H1 (cell line): ENCODE measurements around the gene KCNE1. TPM values are rescaled to one million over a fixed set of nuclear protein-coding genes. Genes with fewer than 3 reads are reported as not detected.

Experiments
- CTCF ChIA-PET: fragments of 300-600 bp; sonication (Branson Sonifier 250); formaldehyde crosslinking; loops from one replicate; lab custom pipeline; 2021; ENCODE audit not compliant: partially characterized antibody; lab: Charles Lee
- POLR2A ChIA-PET: fragments of 300-600 bp; sonication (Branson Sonifier 250); formaldehyde crosslinking; loops from one replicate; lab custom pipeline; 2021; ENCODE audit warnings: inconsistent platforms; ENCODE audit not compliant: partially characterized antibody; lab: Charles Lee
- DNase-seq, 2 experiments: peaks; one replicate each; pipeline versions ENCODE4 v3.0.0 to v3.0.0-alpha.2; 2010 to 2022; ENCODE audit warnings: low spot score in 2 of 2, low read depth in 1 of 2, mixed read lengths in 1 of 2
- FAIRE-seq: peaks from 2 replicates; lab custom pipeline; 2011; peaks lifted over from hg19 to GRCh38; lab: Jason Lieb, UNC
- H2AFZ ChIP-seq: 2 replicates; pipeline ENCODE4 v1.8.1; 2012; ENCODE audit warnings: low read length, inconsistent platforms
- H2AK5ac ChIP-seq: 2 replicates; pipeline ENCODE4 v1.6.1; 2013; ENCODE audit warnings: low read depth, low read length
- H2BK120ac ChIP-seq: replicated peaks from 2 replicates; pipeline ENCODE3; 2013; ENCODE audit warnings: low read depth, low read length, inconsistent platforms
- H2BK12ac ChIP-seq: 2 replicates; pipeline ENCODE4 v1.6.1; 2013; ENCODE audit warnings: low read depth, low read length
- H2BK15ac ChIP-seq: 2 replicates; pipeline ENCODE4 v1.6.1; 2013; ENCODE audit warnings: low read length
- H2BK20ac ChIP-seq: 2 replicates; pipeline ENCODE4 v1.6.1; 2013; ENCODE audit warnings: low read length
- H2BK5ac ChIP-seq: 2 replicates; pipeline ENCODE4 v1.6.1; 2013; ENCODE audit warnings: low read depth, low read length
- H3K14ac ChIP-seq: 2 replicates; pipeline ENCODE4 v1.6.1; 2013; ENCODE audit warnings: inconsistent platforms; ENCODE audit not compliant: insufficient read length
- H3K18ac ChIP-seq: 2 replicates; pipeline ENCODE4 v1.6.1; 2013; ENCODE audit warnings: low read length; ENCODE audit errors: extremely low read depth
- H3K23ac ChIP-seq: 2 replicates; pipeline ENCODE4 v1.6.1; 2013; ENCODE audit warnings: inconsistent platforms; ENCODE audit not compliant: insufficient read length
- H3K23me2 ChIP-seq: 2 replicates; pipeline ENCODE4 v1.6.1; 2013; ENCODE audit warnings: low read depth, low read length
- H3K27ac ChIP-seq: 2 replicates; pipeline ENCODE4 v1.6.1; 2011; ENCODE audit warnings: low read depth, low read length, inconsistent platforms
- H3K27me3 ChIP-seq, 4 experiments: replicated peaks in 1 of 4; 1 replicate in 1 of 4; 2 replicates in 3 of 4; pipeline versions ENCODE4 v1.6.1 to v1.8.1; 2011 to 2013; ENCODE audit warnings: low read length in 3 of 4, mild to moderate bottlenecking in 3 of 4, inconsistent platforms in 2 of 4, mixed read lengths in 2 of 4, moderate library complexity in 1 of 4; ENCODE audit not compliant: control insufficient read depth in 3 of 4, insufficient read depth in 3 of 4; ENCODE audit errors: extremely low read depth in 1 of 4
- H3K36me3 ChIP-seq, 4 experiments: 2 replicates each; pipeline versions ENCODE4 v1.6.1 to v1.8.1; 2011 to 2013; ENCODE audit warnings: mild to moderate bottlenecking in 4 of 4, low read length in 3 of 4, moderate library complexity in 2 of 4, control low read depth in 1 of 4, inconsistent platforms in 1 of 4; ENCODE audit not compliant: insufficient read depth in 4 of 4, control insufficient read depth in 2 of 4
- H3K4ac ChIP-seq: replicated peaks from 2 replicates; pipeline ENCODE3; 2013; ENCODE audit warnings: low read length, low read depth, mixed read lengths, inconsistent platforms; ENCODE audit not compliant: insufficient read length
- H3K4me1 ChIP-seq, 4 experiments: replicated peaks in 1 of 4; 1 replicate in 1 of 4; 2 replicates in 3 of 4; pipeline versions ENCODE4 v1.6.1 to v1.8.1; 2011 to 2013; ENCODE audit warnings: low read length in 3 of 4, inconsistent platforms in 2 of 4, mixed read lengths in 1 of 4; ENCODE audit not compliant: insufficient read depth in 4 of 4, control insufficient read depth in 3 of 4
- H3K4me2 ChIP-seq, 2 experiments: 2 replicates each; pipeline versions ENCODE4 v1.6.1 to v1.8.1; 2011 to 2013; ENCODE audit warnings: low read depth in 2 of 2, low read length in 2 of 2, control low read depth in 1 of 2, inconsistent platforms in 1 of 2, mild to moderate bottlenecking in 1 of 2; ENCODE audit not compliant: insufficient read depth in 1 of 2
- H3K4me3 ChIP-seq, 4 experiments: fragments of 200-600, 300-600 bp in 1 of 4; sonication (generic), shearing (Covaris generic), sonication (Bioruptor Twin) in 1 of 4; 2 replicates each; pipeline versions ENCODE4 v1.5.1 to v1.8.1; 2011 to 2016; ENCODE audit warnings: low read length in 4 of 4, low read depth in 3 of 4, control low read depth in 2 of 4, inconsistent platforms in 2 of 4, mild to moderate bottlenecking in 2 of 4, mixed read lengths in 1 of 4, moderate library complexity in 1 of 4; ENCODE audit not compliant: insufficient read depth in 2 of 4; ENCODE audit errors: extremely low read depth in 1 of 4
- H3K56ac ChIP-seq: replicated peaks from 2 replicates; pipeline ENCODE3; 2013; ENCODE audit warnings: low read depth, mild to moderate bottlenecking, mixed read lengths, low read length, inconsistent platforms; ENCODE audit not compliant: insufficient read length
- H3K79me1 ChIP-seq: 2 replicates; pipeline ENCODE4 v1.6.1; 2013; ENCODE audit warnings: low read depth, low read length, control low read depth
- H3K79me2 ChIP-seq, 2 experiments: 2 replicates each; pipeline versions ENCODE4 v1.6.1 to v1.8.1; 2012 to 2013; ENCODE audit warnings: low read length in 2 of 2, mild to moderate bottlenecking in 2 of 2, inconsistent platforms in 1 of 2; ENCODE audit not compliant: insufficient read depth in 2 of 2, control insufficient read depth in 1 of 2
- H3K9ac ChIP-seq, 4 experiments: replicated peaks in 1 of 4; 1 replicate in 1 of 4; 2 replicates in 3 of 4; pipeline versions ENCODE4 v1.6.1 to v1.8.1; 2011 to 2013; ENCODE audit warnings: low read depth in 3 of 4, low read length in 3 of 4, control low read depth in 2 of 4, mild to moderate bottlenecking in 2 of 4, moderate library complexity in 2 of 4, inconsistent platforms in 1 of 4; ENCODE audit errors: extremely low read depth in 1 of 4
- H3K9me3 ChIP-seq, 2 experiments: 2 replicates each; pipeline versions ENCODE4 v1.6.1 to v1.8.1; 2012 to 2013; ENCODE audit warnings: mild to moderate bottlenecking in 2 of 2, moderate library complexity in 2 of 2, control low read depth in 1 of 2, inconsistent platforms in 1 of 2, low read depth in 1 of 2, low read length in 1 of 2, mixed read lengths in 1 of 2; ENCODE audit not compliant: insufficient read depth in 2 of 2
- H4K20me1 ChIP-seq, 2 experiments: replicated peaks in 1 of 2; 2 replicates each; pipeline versions ENCODE3 to v1.8.1; 2011 to 2013; ENCODE audit warnings: inconsistent platforms in 2 of 2, low read length in 2 of 2, mild to moderate bottlenecking in 1 of 2; ENCODE audit not compliant: insufficient read depth in 2 of 2, control insufficient read depth in 1 of 2
- H4K5ac ChIP-seq: 2 replicates; pipeline ENCODE4 v1.6.1; 2013; ENCODE audit warnings: low read length, low read depth, mixed read lengths, inconsistent platforms; ENCODE audit not compliant: insufficient read length
- H4K8ac ChIP-seq: 2 replicates; pipeline ENCODE4 v1.8.0; 2013; ENCODE audit warnings: mild to moderate bottlenecking, moderate library complexity, low read length, inconsistent platforms; ENCODE audit not compliant: insufficient read depth; ENCODE audit errors: extremely low read depth
- H4K91ac ChIP-seq: replicated peaks from 2 replicates; pipeline ENCODE3; 2013; ENCODE audit warnings: low read length, mixed read lengths, inconsistent platforms; ENCODE audit not compliant: insufficient read length
- JUN ChIP-seq: IDR thresholded peaks from 2 replicates; pipeline ENCODE4 v1.6.1; 2011; ENCODE audit warnings: low read depth, mild to moderate bottlenecking, improper control_type of control experiment, low read length
- RAD21 ChIP-seq, 2 experiments: IDR thresholded peaks in 1 of 2; conservative IDR thresholded peaks in 1 of 2; 2 replicates each; pipeline ENCODE4 v1.6.1; 2011; ENCODE audit warnings: low read depth in 2 of 2, low read length in 2 of 2, improper control_type of control experiment in 1 of 2, inconsistent platforms in 1 of 2, mild to moderate bottlenecking in 1 of 2, moderate library complexity in 1 of 2
- RNF2 ChIP-seq: fragments of 200-900, 300-1000 bp; sonication (generic); IDR thresholded peaks from 2 replicates; pipeline ENCODE4 v1.7.1; 2016; ENCODE audit warnings: borderline replicate concordance, low read depth, mild to moderate bottlenecking, antibody characterized with exemption, low read length; ENCODE audit not compliant: poor library complexity, severe bottlenecking; ENCODE audit errors: missing control alignments
- WGBS, 2 experiments: shearing (Covaris generic) in 1 of 2; methylation state at CpG; one replicate each; pipeline versions ENCODE4 v1.1.6 to v1.1.7; 2013 to 2015; ENCODE audit warnings: low lambda C conversion rate in 2 of 2, mixed read lengths in 2 of 2, inconsistent platforms in 1 of 2, low coverage in 1 of 2, missing lambda C conversion rate in 1 of 2; ENCODE audit not compliant: insufficient replicate concordance in 2 of 2, insufficient coverage in 1 of 2, insufficient read length in 1 of 2; ENCODE audit errors: extremely low coverage in 1 of 2, missing lambda C conversion rate in 1 of 2; 5-methylcytosine and 5-hydroxymethylcytosine counted together
- polyA plus RNA-seq, 7 experiments: library from polyadenylated mRNA; depleted of rRNA in 3 of 7; stranded (reverse) in 5 of 7; unstranded in 2 of 7; fragments of >200 nt in 5 of 7; fragments of 200-250 nt in 2 of 7; gene quantifications; 1 replicate in 5 of 7; 2 replicates in 1 of 7; 4 replicates in 1 of 7; pipeline versions ENCODE4 v1.2.1 to v1.2.3, GENCODE V29; 2011 to 2013; ENCODE audit warnings: missing spikeins in 2 of 7, mixed read lengths in 2 of 7
- total RNA-seq: library from RNA; stranded (reverse); fragmentation: NEBNext Ultra II Directional; extraction: Animal tissue kit (Norgen Biotek cat#: 25700); gene quantifications from 2 replicates; pipeline ENCODE4 v1.2.1, GENCODE V29; 2021
- TF ChIP-seq, protein P1 (sequence below), 3 experiments: IDR thresholded peaks; 1 replicate in 2 of 3; 2 replicates in 1 of 3; pipeline versions ENCODE4 v1.5.1 to v1.6.1; 2011; ENCODE audit warnings: low read length in 3 of 3, mild to moderate bottlenecking in 3 of 3, inconsistent platforms in 2 of 3, low read depth in 1 of 3, moderate library complexity in 1 of 3; ENCODE audit not compliant: insufficient read depth in 1 of 3; ENCODE audit errors: control extremely low read depth in 1 of 3

KCNE1 gene
- total and polyA plus RNA-seq, 2 of the 8 experiments (the other 6 are each of a cell fraction or from before 2014, with no cell fraction given), result 0.08 to 0.28 TPM

DNA sequence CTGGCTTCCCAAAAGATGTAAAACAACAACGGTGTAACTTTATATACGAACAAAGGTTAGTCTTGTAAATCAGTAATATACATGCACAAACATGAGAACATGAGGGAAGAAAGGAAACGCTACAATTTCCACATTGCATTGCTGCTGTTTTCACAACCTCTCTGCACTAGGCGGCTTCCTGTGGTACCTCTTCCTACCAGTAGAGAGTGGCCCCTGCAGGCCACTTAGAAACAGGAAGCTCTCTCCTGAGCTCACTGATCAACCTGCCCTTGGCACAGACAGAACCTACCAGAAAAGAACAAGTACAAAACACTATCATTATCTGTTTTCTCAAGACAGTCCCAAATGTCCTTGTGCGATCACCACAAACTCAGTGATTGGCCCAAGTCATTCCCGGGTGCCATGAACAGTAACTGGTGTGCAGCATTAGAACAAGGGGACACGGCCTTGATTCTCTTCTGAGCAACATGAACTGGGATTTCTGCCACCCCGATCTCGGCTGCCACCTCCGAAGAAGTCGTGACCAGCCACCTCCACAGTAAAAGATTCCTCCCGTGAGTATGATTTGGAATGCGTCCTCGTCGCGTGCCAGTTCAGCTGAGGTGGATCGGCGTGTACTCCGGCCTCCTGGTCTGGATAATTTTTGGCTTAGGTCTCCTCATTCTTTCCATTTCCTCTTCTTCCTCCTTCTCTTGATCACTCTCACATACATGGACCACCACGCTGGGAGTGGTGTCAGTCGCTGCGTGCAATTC, 5.7 kb upstream of the KCNE1 start:
- TF ChIP-seq, protein P1, sequence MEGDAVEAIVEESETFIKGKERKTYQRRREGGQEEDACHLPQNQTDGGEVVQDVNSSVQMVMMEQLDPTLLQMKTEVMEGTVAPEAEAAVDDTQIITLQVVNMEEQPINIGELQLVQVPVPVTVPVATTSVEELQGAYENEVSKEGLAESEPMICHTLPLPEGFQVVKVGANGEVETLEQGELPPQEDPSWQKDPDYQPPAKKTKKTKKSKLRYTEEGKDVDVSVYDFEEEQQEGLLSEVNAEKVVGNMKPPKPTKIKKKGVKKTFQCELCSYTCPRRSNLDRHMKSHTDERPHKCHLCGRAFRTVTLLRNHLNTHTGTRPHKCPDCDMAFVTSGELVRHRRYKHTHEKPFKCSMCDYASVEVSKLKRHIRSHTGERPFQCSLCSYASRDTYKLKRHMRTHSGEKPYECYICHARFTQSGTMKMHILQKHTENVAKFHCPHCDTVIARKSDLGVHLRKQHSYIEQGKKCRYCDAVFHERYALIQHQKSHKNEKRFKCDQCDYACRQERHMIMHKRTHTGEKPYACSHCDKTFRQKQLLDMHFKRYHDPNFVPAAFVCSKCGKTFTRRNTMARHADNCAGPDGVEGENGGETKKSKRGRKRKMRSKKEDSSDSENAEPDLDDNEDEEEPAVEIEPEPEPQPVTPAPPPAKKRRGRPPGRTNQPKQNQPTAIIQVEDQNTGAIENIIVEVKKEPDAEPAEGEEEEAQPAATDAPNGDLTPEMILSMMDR (IDR thresholded peaks at IDR 0.05; ENCODE audit: control extremely low read depth in 1 of 3, insufficient read depth in 1 of 3, low read depth in 1 of 3, low read length in 3 of 3), result peak; percentile 32 to 76 (median 63)
- no peak for TF ChIP-seq JUN
- peak; percentile 53 to 68 for TF ChIP-seq RAD21 (IDR thresholded peaks at IDR 0.05 in 1 of 2, conservative IDR thresholded peaks at IDR 0.05 in 1 of 2; ENCODE audit: low read depth in 2 of 2, low read length in 2 of 2)
- TF ChIP-seq RNF2, result no peak
- Histone ChIP-seq H3K27ac (no peak overlapping the region), H3K4me1 (peaks cover 0 to 4% (median 0%) of the 10 kb centered on the region in 4 experiments; a peak in 2 of 7 replicates), H3K18ac (no peak overlapping the region), H3K79me2 (no peaks in the 10 kb centered on the region), H3K27me3 (no peaks in the 10 kb centered on the region), H4K5ac (no peak overlapping the region), H3K4me3 (no peak overlapping the region), H4K91ac (no peak overlapping the region), H3K14ac (no peak overlapping the region), H3K56ac (no peak overlapping the region), H2BK5ac (no peak overlapping the region), H3K9me3 (no peaks in the 10 kb centered on the region), H3K4ac (no peak overlapping the region), H4K20me1 (no peaks in the 10 kb centered on the region), H3K23ac (no peak overlapping the region), H3K36me3 (0 out of 8 replicates have a peak, but pooled peaks cover 0 to 2% (median 0%) of the 10 kb centered on the region in 4 experiments), H3K9ac (no peak overlapping the region), H3K23me2 (peaks cover 2% of the 10 kb centered on the region; the same call in 1 of the 2 replicates), H4K8ac (no peak overlapping the region), H2AK5ac (no peak overlapping the region), H2BK20ac (no peak overlapping the region), H2AFZ (no peak overlapping the region), H3K4me2 (no peak overlapping the region), H2BK120ac (no peak overlapping the region), H2BK15ac (no peak overlapping the region), H3K79me1 (no peaks in the 10 kb centered on the region), H2BK12ac (no peak overlapping the region)
- DNase-seq, result no peak
- POLR2A ChIA-PET, result no interaction called here
- 86% methylated on average over 22 of the region's 22 CpGs; no CpG with 5 or more reads in 1 of the 2 experiments for WGBS, 2 experiments
- FAIRE-seq, result no peak
- CTCF ChIA-PET, result interaction anchor here (0.7 to 3.9 kb wide), 22 partner anchors 9 to 113 kb away, joined by 3 to 28 read pairs (median 4); no protein-coding TSS in a partner anchor
